ENCODE data around the gene EDC4.
"Not testable (repeated sequence)": the region's sequence is repeated elsewhere in the genome, so short reads cannot be mapped to it uniquely, and the experiment has no call there.

EDC4 gene

DNA sequence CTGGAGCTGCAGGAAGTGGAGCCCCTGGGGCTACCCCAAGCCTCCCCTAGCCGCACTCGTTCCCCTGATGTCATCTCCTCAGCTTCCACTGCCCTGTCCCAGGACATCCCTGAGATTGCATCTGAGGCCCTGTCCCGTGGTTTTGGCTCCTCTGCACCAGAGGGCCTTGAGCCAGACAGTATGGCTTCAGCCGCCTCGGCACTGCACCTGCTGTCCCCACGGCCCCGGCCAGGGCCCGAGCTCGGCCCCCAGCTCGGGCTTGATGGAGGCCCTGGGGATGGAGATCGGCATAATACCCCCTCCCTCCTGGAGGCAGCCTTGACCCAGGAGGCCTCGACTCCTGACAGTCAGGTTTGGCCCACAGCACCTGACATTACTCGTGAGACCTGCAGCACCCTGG is 7.7 kb downstream of the EDC4 start:
- no peak for DNase-seq

DNA sequence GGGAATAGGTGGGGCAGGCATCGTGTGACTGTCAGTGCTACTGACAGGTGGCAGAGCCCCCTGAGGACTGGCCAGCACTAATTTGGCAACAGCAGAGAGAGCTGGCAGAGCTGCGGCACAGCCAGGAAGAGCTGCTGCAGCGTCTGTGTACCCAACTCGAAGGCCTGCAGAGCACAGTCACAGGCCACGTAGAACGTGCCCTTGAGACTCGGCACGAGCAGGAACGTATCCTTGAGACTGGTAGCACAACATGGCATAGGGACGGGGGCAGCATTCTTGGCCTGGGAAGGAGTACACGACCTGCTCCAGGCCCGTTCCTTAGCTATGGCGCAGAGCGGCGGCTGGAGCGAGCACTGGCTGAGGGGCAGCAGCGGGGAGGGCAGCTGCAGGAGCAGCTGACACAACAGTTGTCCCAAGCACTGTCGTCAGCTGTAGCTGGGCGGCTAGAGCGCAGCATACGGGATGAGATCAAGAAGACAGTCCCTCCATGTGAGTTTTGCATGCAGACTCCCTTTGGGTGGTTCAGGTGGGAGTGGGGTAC is 8.8 kb downstream of the EDC4 start:
- no peak for DNase-seq

DNA sequence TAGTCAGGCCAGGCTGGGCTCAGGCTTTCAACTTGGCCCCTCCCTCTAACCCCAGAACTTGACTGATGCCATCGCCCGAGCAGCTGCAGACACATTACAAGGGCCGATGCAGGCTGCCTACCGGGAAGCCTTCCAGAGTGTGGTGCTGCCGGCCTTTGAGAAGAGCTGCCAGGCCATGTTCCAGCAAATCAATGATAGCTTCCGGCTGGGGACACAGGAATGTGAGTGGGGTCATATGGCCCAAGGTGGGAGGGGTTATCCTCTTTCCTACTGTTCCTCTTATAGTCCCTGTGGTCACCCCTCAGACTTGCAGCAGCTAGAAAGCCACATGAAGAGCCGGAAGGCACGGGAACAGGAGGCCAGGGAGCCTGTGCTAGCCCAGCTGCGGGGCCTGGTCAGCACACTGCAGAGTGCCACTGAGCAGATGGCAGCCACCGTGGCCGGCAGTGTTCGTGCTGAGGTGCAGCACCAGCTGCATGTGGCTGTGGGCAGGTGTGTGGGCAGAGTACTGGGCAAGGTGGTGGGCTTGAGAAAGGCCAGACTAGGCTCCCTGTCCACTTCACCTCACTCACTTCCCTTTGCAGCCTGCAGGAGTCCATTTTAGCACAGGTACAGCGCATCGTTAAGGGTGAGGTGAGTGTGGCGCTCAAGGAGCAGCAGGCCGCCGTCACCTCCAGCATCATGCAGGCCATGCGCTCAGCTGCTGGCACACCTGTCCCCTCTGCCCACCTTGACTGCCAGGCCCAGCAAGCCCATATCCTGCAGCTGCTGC is 9.7 kb downstream of the EDC4 start:
- no peak for DNase-seq

DNA sequence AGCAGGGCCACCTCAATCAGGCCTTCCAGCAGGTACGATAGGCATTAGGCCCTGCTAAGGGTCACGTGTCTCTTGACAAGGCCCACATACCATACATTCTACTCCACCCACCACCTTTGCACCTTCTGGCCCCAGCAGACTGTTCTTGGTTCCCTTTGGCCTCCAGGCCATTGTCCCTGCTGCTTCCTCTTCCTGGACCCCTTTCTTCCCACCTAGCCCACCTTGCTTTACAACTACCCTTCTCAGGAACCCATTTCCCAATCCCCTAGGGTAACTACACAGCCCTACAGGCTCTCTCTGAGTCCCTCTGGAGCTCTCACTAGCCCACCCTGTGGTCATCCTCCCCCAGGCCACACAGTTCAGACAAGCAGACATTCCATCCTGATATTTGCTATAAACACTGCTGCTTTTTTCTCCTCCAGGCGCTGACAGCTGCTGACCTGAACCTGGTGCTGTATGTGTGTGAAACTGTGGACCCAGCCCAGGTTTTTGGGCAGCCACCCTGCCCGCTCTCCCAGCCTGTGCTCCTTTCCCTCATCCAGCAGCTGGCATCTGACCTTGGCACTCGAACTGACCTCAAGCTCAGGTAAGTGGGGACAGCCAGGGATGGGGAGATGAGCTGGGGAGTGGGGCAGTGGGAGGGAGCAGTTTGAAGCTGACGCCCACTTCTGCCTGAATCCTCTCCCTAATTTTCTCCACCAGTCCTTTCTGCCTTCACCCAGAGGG is 10.5 kb downstream of the EDC4 start:
- DNase-seq, result no peak

DNA sequence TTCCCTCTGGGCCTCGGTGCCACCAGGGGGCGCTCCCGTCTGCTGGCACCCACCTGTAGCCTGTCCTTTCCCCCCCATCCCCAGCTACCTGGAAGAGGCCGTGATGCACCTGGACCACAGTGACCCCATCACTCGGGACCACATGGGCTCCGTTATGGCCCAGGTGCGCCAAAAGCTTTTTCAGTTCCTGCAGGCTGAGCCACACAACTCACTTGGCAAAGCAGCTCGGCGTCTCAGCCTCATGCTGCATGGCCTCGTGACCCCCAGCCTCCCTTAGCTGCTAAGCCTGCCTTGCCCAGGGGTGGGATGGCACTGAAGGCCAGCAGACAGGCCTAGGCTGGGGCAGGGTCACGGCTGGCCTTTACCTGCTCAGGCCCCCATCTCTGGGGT is 11.0 kb downstream of the EDC4 start:
- DNase-seq, result peak; percentile 91

DNA sequence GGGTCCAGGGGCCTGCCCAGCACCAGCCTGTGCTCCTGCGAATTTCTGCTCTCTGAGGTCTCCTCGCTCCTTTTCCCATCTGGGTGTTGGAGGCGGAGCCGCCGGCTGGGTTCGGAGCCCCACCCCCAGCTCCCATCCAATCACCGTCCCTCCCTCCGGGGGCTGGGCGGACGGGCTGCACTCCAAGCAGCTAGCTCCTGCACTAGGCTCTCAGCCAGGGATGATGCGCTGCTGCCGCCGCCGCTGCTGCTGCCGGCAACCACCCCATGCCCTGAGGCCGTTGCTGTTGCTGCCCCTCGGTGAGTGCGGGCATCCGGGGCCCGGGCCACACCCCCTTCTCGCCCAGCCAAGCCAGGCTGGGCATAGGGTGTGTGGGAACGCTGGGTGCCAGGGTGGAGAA is 11.8 kb downstream of the EDC4 start, which contains the start of gene NRN1L:
NRN1L (plus strand) TSS at position 202 of the 400 bp plus-strand sequence; CDS start at position 221, 19 bp downstream.
- no peak for DNase-seq

DNA sequence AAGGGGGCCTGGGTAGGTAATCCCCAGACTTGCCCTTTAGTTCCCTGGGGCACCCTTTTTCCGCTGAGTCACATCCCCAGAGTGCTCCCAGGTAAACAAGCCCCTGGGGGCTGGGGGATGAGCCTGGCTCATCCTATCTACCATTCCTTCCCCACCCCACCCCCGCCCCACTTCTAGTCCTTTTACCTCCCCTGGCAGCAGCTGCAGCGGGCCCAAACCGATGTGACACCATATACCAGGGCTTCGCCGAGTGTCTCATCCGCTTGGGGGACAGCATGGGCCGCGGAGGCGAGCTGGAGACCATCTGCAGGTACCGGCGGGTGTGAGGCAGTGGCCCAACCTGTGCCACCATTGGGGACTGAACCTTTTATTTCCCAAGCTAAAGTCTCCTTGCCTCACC is 12.7 kb downstream of the EDC4 start:
- DNase-seq, result no peak

DNA sequence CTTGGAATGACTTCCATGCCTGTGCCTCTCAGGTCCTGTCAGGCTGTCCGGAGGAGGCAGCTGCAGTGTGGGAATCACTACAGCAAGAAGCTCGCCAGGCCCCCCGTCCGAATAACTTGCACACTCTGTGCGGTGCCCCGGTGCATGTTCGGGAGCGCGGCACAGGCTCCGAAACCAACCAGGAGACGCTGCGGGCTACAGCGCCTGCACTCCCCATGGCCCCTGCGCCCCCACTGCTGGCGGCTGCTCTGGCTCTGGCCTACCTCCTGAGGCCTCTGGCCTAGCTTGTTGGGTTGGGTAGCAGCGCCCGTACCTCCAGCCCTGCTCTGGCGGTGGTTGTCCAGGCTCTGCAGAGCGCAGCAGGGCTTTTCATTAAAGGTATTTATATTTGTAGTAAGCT is 13.1 kb downstream of the EDC4 start:
- no peak for DNase-seq

DNA sequence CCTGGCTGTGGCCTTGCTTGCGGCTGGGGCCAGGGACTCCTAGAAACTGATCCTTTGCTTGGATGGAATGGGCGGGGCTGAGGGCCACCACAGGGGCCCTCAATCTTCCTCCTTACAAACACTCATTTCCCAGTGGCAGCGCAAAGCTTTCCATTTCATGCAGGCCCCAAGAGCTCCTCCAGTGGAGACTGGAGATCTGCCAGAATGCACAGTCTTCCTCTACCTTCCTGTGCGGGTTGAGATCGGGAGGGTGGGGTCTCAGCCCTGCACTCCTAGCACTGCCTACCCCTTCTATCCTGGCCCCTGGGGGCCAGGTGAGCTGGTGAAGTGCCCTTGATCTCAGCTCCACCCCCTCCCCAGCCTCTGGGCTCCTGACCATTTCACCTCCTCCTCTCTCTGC is 13.5 kb downstream of the EDC4 start:
- no peak for DNase-seq

DNA sequence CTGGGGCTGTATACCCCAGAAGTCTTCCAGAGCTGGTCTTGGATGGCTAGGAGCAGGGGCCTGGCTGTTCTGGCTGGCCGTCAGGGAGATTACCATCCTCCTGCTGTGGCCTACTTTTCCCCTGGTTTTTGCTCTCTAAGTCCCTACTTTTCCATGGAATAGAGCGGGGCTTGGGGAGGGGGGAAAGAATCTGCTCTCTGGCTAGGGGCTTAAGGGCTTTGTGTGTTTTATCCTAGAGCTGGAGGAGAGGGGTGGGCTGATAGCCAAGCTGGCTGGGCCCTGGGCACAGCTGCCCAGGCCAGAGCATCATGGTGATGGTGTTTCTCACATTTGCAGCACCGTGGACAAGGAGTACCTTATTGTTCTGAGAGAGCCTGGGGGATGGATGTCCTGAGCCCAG is 15.5 kb downstream of the EDC4 start:
- no peak for DNase-seq

DNA sequence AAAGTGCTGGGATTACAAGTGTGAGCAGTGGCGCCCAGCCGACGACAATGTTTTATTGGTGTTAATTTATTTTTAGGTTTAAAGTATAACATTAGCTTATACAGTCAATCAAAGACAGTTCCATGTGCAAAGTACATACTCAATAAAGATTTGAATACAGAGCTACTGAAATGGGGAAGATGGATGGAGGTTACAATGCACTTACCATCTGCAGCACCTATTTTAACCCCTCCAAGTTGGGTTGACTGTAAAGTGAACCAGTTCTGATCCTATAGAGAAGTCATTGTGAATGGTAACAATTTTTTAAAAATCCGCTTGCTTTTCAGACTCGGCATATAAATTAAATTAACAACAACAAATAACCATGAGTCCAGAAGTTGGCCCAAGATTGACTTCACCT is 19.5 kb downstream of the EDC4 start:
- no peak for DNase-seq

DNA sequence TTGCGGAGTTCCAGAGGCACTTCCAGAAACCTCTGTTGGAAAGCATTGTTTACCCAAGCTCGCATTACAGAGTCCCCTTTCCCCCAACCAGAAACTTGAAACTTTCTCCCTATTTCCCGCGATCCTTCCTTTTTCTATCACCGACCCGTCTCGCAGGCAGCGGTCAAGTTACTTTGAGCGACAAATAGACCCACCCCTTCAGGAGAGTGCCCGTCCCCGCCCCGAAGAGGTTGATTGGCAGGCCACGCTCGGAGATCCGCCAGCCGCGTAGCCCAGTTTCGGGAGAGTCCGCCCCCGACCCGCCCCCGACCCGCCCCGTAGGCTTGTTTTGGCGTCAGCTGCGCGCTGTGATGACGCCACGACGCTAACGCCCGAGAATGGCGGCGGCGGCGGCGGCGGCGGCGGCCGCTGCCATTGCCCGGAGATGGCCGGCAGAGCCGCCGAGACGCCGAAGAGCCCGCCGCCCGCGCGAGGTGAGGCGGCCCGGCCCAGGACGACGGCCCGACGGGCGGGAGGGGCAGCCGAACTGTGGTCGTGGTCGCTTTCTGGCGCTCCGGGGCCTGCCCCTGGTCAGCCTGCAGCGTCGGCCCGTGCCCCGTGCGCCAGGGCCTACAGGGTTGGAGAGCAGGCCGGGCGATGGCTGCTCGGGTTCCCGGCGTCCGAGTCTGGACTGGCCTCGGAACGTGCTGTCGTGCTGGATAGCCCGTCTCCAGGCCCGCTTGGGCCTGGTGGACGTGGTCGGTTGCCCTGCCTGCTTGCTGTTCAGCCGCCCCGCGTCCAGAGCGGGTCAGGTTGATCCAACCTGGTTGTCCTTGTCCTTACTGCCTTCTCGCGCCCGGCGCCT is 20.3 kb downstream of the EDC4 start, which contains the start of gene PSKH1:
PSKH1 (plus strand) TSS at position 356 of the 844 bp plus-strand sequence. CDS start 15,496 bp downstream, outside the sequence.
- DNase-seq, result peak; percentile 95

DNA sequence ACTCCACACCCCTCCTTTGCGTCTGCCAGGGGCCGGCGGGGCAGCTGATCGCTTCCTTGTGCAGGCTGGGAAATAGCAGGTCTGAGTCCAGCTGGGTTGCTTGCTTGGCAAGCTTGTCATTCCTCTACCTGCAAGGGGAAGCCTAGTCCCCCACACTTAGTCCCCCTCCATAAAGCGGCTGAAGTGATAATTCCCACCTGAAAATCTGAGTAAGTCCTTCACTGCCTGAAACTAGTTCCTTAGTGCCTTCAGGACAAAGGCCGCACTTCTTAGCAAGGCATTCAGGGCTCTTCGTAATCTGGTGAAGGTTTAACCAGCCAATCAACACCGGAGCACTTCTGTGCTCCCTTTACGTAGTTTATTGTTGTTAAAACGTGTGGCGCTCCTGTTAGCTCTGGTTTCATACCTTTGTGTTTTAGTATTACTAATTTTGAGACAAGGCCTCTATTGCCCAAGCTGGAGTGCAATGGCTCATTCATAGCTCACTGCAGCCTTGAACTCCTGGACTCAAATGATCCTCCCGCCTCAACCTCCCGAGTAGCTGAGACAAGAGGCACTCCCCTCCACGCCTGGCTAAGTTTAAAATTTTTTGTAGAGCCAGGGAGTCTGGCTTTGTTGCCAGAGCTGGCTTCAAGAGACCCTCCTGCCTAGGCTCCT is 21.0 kb downstream of the EDC4 start:
- DNase-seq, result no peak

DNA sequence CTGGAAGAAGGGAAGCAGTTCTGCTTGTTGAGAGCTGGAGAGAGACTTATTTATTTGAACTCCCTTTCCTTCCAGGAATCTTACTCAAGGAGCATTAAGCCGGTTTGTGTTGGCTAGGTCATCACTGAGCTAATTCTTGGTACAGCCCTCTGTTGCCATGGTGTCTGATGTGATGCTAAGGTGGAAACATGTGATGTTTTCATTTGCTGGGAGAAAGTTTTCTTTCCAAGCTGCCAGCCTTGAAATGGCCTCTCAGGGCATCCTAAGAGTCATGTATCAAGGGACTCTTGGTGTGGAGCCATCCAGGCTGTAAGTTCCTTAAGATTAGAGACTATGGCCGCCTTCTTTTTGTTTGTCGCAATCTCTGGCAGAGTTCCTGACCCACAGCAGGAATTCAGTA is 24.4 kb downstream of the EDC4 start:
- DNase-seq, result no peak

DNA sequence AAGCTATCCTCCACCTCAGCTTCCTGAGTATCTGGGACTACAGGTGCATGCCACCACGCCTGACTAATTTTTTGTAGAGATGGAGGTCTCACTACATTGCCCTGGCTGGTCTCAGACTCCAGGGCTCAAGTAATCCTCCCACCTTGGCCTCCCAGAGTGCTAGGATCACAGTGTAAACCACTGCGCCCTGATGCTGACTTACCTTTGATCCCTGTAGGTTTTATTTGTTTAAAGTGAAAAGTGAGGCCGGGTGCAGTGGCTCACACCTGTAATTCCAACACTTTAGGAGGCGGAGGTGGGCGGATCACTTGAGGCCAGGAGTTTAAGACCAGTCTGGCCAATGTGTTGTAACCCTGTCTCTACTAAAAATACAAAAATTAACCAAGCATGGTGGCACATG is 28.9 kb downstream of the EDC4 start:
- DNase-seq, result no peak

DNA sequence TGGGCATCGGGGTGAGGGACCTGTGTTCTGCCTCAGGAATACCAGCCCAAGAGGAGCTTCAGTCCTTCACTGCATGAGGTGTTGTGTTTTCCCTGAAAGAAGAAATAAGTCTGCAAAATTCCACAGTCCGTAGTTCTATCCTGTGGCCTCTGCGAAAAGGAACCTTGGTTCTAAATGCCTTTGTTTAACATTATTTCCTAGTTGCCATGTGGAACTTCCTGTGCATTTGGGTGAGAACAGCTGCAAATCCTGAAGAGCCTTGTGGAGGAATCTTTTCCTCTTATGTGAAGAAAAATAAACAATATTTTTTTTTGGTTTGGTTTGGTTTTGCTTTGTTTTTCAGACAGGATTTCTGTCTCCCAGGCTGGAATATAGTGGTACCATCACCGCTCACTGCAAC is 30.0 kb downstream of the EDC4 start:
- DNase-seq, result no peak

DNA sequence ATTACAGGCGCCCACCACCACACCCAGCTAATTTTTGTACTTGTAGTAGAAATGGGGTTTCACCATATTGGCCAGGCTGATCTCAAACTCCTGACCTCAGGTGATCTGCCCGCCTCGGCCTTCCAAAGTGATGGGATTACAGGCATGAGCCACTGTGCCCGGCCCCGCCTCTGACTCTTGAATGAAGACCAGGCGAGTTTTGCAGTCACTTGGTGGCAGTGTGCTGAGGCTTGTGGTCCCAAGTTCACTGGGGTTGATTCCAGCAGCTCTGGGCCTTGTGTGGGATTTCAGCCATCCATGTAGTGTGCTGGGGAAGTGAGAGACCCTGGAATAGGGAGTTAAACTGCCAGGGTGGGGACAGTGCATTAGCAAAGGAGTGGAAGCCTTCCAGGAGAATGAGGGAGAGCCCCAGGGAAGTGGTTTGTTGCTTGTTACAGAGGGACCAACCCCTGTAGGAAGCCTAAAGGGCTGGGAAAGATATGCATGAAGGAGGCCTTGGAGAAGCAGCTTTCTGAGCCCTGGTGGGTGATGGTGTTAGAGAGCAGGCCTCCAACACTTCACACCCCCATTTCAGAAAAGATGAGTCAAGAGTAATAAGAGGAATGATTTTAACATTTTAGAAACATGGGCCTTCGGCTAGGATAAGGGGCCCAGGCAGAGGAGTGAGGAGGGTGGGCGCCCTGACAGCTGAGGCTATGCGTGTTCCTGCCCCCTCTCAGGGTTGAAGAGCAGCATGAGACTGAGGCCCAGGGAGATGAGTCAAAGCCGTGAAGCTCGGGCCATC is 34.7 kb downstream of the EDC4 start:
- DNase-seq, result peak; percentile 52

DNA sequence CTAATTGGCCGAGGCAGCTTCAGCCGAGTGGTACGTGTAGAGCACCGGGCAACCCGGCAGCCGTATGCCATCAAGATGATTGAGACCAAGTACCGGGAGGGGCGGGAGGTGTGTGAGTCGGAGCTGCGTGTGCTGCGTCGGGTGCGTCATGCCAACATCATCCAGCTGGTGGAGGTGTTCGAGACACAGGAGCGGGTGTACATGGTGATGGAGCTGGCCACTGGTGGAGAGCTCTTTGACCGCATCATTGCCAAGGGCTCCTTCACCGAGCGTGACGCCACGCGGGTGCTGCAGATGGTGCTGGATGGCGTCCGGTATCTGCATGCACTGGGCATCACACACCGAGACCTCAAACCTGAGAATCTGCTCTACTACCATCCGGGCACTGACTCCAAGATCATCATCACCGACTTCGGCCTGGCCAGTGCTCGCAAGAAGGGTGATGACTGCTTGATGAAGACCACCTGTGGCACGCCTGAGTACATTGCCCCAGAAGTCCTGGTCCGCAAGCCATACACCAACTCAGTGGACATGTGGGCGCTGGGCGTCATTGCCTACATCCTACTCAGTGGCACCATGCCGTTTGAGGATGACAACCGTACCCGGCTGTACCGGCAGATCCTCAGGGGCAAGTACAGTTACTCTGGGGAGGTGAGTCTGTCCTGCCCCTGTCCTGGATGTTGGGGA is 36.3 kb downstream of the EDC4 start:
- no peak for DNase-seq

DNA sequence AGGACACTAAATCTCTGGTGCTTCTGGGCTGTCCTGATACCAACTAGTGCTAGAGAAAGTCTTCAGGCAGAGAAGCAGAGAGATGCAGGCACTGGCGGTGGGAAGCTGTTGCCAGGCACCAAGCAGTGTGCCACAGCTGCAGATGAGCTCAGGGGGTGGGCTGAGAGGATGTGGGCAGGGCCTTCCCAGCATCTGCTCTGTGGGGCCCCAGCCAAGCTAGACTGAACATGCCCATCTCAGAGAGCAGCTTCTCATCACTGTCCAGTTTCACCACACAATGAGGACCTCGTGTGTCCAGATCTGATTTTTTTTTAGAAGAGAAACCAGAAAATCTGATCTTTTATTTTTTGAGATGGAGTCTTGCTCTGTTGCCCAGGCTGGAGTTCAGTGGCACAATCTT is 37.3 kb downstream of the EDC4 start:
- peak; percentile 61 for DNase-seq

DNA sequence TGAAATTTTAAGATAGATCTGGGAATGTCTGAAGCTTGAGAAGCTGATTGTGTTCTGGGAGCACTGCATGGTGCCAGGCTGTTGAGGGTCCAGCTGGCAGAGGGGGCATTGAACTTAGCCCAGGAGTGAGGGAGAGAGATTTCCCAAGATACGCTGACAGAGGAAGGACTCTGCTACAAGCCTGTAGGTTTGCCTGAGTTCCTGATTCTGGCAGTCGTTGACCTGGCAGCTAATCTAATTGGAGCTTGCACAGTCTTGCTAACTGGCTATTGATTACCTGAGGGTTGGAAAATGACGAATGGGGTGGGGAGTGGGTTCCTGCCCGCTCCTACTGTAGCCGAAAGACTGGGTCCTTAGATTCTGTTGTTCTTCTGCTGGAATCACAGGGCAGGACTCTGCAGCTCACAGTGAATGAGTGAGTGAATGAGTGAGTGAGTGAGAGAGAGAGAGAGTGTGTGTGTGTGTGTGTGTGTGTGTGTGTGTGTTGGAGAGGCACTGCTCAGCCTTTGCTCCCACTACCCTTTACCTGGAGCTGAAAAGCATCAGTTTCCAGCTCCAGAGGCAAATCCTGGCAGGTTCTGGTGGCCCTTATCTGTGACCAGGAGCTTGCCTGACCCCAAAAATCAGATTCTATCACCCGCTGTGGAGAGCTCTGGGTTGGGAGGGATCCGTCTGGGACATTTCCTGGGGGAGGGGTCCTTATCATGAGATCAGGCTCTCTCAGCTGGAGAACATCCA is 42.1 kb downstream of the EDC4 start:
- DNase-seq, result no peak

DNA sequence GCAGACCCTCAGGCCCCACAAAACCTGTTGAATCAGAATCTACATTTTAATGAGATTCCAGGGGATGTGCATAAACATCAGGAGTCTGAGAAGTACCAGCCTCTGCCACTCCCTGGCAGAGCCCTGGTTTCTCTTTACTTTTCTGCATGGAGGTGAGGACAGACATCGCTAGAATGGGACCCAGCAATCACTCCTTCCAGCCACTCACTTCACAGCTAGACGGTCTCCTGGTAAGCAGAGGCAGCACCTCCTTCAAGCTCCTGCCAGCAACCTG is 42.6 kb downstream of the EDC4 start:
- not testable (repeated sequence) for DNase-seq
